NT2/D1 (cell line): ENCODE data around the gene KRT222.

Experiments used
- YY1 ChIP-seq: IDR thresholded peaks from 2 replicates; pipeline ENCODE4 v1.6.1; 2011; ENCODE audit not compliant: insufficient read length, insufficient read depth
- ZNF274 ChIP-seq: IDR thresholded peaks from 2 replicates; pipeline ENCODE4 v1.6.1; 2011; ENCODE audit warnings: mild to moderate bottlenecking, low read depth, low read length

- TF ChIP-seq YY1 (no peak), ZNF274 (no peak)
Observed at GRCh38 chr17:40633871-40634270, 31.1 kb downstream of the KRT222 start.
